Tibial nerve (tissue), 4 donors: ENCODE results near the gene TLR9.

Source experiments
- EP300 ChIP-seq, 2 donors: sonication (generic); formaldehyde crosslinking; IDR thresholded peaks; one replicate each; pipeline ENCODE4 v1.6.1; 2017; ENCODE audit warnings: antibody characterized with exemption in 2 of 2, mild to moderate bottlenecking in 1 of 2
- POLR2A ChIP-seq, 2 donors: fragments of 450-650 bp; IDR thresholded peaks; one replicate each; pipeline ENCODE4 v1.6.1; 2017; ENCODE audit warnings: antibody characterized with exemption in 2 of 2, mild to moderate bottlenecking in 2 of 2, moderate library complexity in 2 of 2
- TF ChIP-seq, protein P1 (sequence below), 5 experiments: fragments of 200-600 bp in 3 of 5; fragments of 450-650 bp in 2 of 5; sonication (generic) in 3 of 5; IDR thresholded peaks; one replicate each; pipeline ENCODE4 v1.5.1; 2016 to 2019; ENCODE audit warnings: antibody characterized with exemption in 5 of 5, mild to moderate bottlenecking in 3 of 5, moderate library complexity in 2 of 5

DNA sequence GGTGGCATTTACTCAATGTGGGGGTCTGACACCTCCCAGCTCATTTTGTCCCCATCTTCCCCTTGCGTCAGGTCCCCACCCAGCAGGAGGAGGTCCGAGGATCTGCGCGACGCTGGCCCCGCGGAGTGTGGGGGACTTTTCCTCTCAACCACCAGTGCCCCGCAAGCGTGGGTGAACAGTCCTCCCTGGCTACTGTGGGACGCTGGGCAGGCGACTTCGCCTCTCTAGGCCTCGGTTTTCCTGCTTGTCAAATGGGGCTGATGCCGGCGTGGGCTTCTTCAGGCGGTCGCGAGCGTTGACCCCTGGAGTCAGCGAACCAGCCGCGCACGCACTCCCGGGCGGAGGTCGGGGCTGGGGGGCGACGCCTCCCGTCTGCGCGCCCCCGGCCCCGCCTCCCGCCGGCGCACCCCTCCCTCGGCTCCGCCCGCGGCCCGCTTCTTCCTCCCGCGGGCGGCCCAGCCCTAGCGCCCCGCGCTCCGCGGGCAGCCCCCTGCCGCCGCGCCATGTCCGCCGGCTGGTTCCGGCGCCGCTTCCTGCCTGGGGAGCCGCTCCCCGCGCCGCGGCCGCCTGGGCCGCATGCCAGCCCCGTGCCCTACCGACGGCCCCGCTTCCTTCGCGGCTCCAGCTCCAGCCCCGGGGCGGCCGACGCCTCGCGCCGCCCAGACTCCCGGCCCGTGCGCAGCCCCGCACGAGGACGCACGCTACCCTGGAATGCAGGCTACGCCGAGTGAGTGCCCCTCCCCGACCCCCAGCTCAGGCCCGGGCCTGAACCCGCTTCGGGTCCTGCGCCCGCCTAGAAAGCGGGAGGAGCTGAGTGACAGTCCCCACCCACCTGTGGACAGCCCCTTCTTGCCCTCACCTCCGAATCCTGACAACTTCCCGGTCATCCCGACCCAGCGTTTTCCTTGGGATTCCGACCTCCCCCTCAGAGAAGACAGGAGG is 20.1 kb upstream of the TLR9 start, which contains the start of gene PPM1M:
- TF ChIP-seq POLR2A (IDR thresholded peaks at IDR 0.05) (peak in 1 of 2 donors; percentile 29), EP300 (IDR thresholded peaks at IDR 0.05) (no peak)
- TF ChIP-seq, protein P1, sequence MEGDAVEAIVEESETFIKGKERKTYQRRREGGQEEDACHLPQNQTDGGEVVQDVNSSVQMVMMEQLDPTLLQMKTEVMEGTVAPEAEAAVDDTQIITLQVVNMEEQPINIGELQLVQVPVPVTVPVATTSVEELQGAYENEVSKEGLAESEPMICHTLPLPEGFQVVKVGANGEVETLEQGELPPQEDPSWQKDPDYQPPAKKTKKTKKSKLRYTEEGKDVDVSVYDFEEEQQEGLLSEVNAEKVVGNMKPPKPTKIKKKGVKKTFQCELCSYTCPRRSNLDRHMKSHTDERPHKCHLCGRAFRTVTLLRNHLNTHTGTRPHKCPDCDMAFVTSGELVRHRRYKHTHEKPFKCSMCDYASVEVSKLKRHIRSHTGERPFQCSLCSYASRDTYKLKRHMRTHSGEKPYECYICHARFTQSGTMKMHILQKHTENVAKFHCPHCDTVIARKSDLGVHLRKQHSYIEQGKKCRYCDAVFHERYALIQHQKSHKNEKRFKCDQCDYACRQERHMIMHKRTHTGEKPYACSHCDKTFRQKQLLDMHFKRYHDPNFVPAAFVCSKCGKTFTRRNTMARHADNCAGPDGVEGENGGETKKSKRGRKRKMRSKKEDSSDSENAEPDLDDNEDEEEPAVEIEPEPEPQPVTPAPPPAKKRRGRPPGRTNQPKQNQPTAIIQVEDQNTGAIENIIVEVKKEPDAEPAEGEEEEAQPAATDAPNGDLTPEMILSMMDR (IDR thresholded peaks at IDR 0.05) = peak in 1 of 5 experiments; percentile 14
